Measurements from ENCODE around the gene KBTBD7.
"Not testable (repeated sequence)": the region's sequence is repeated elsewhere in the genome, so short reads cannot be mapped to it uniquely, and the experiment has no call there.

Gene KBTBD7

GRCh38 chr13:41196620-41197019, 2.3 kb upstream of the KBTBD7 start:
- DNase-seq, result no peak

- DNase-seq, result no peak
Measured at GRCh38 chr13:41196011-41196410, 1.6 kb upstream of the KBTBD7 start.

- DNase-seq, result no peak
Measured at GRCh38 chr13:41193469-41193868, 900 bp downstream of the KBTBD7 start.

GRCh38 chr13:41188584-41188983, 5.8 kb downstream of the KBTBD7 start:
- DNase-seq, result no peak

GRCh38 chr13:41186481-41186880, 7.9 kb downstream of the KBTBD7 start:
- no peak for DNase-seq

GRCh38 chr13:41182231-41182630, 12.1 kb downstream of the KBTBD7 start:
- DNase-seq, result no peak

GRCh38 chr13:41179593-41180250, 14.6 kb downstream of the KBTBD7 start:
- DNase-seq, result no peak

- no peak for DNase-seq
Measured at GRCh38 chr13:41178040-41178439, 16.3 kb downstream of the KBTBD7 start.

GRCh38 chr13:41177616-41178015, 16.8 kb downstream of the KBTBD7 start:
- DNase-seq, result no peak

- not testable (repeated sequence) for DNase-seq
Measured at GRCh38 chr13:41175576-41175975, 18.8 kb downstream of the KBTBD7 start.

GRCh38 chr13:41162151-41162550, 32.2 kb downstream of the KBTBD7 start:
- no peak for DNase-seq

GRCh38 chr13:41159174-41159573, 35.2 kb downstream of the KBTBD7 start:
- DNase-seq, result no peak

- DNase-seq, result no peak
Measured at GRCh38 chr13:41157048-41157717, 37.2 kb downstream of the KBTBD7 start.

GRCh38 chr13:41156620-41157019, 37.7 kb downstream of the KBTBD7 start:
- no peak for DNase-seq

- DNase-seq, result no peak
Measured at GRCh38 chr13:41154042-41154441, 40.3 kb downstream of the KBTBD7 start.

- DNase-seq, result no peak
Measured at GRCh38 chr13:41152005-41152404, 42.4 kb downstream of the KBTBD7 start.

- no peak for DNase-seq
Measured at GRCh38 chr13:41150058-41150457, 44.3 kb downstream of the KBTBD7 start.

GRCh38 chr13:41148419-41149283, 45.7 kb downstream of the KBTBD7 start:
- DNase-seq, result no peak

GRCh38 chr13:41145136-41145908, 49.0 kb downstream of the KBTBD7 start:
- DNase-seq, result no peak

GRCh38 chr13:41144576-41144975, 49.8 kb downstream of the KBTBD7 start:
- DNase-seq, result no peak

Measured in NCI-H1105 (cell line).